ENCODE data around the gene NUP188. TPM values are rescaled to one million over a fixed set of nuclear protein-coding genes. Genes with fewer than 3 reads are reported as not detected.

Gene NUP188
- total RNA-seq, 1 experiment from 2014 or later = 77.6 TPM

Other genes starting within 250 kb of the NUP188 start
- 3.5 and 7.4 TPM in 2 replicates for gene PKN3, start 245.2 kb upstream of the NUP188 start, total RNA-seq (2014; rRNA removed; shearing (Covaris generic))
- 154 and 175 TPM in 2 replicates for gene ZDHHC12, start 223.6 kb upstream of the NUP188 start, total RNA-seq (2014; rRNA removed; shearing (Covaris generic))
- 24.5 and 30.1 TPM in 2 replicates for gene ZER1, start 175.8 kb upstream of the NUP188 start, total RNA-seq (2014; rRNA removed; shearing (Covaris generic))
- 31.6 and 58.7 TPM in 2 replicates for gene TBC1D13, start 160.4 kb upstream of the NUP188 start, total RNA-seq (2014; rRNA removed; shearing (Covaris generic))
- 10.3 and 18.9 TPM in 2 replicates for gene ENDOG, start 129.2 kb upstream of the NUP188 start, total RNA-seq (2014; rRNA removed; shearing (Covaris generic))
- gene SPOUT1, start 117.9 kb upstream of the NUP188 start, total RNA-seq (2014; rRNA removed; shearing (Covaris generic)) = 32.8 and 37.2 TPM in 2 replicates
- gene KYAT1, start 65.7 kb upstream of the NUP188 start, total RNA-seq (2014; rRNA removed; shearing (Covaris generic)) = 12.7 and 15.9 TPM in 2 replicates
- 47.9 and 65.2 TPM in 2 replicates for gene LRRC8A, start 65.6 kb upstream of the NUP188 start, total RNA-seq (2014; rRNA removed; shearing (Covaris generic))
- not detected in 2 replicates for gene PHYHD1, start 26.7 kb upstream of the NUP188 start, total RNA-seq (2014; rRNA removed; shearing (Covaris generic))
- gene DOLK, start 96 bp upstream of the NUP188 start, total RNA-seq (2014; rRNA removed; shearing (Covaris generic)) = 23.9 and 29.8 TPM in 2 replicates
- 18.1 and 28.8 TPM in 2 replicates for gene SH3GLB2, start 80.6 kb downstream of the NUP188 start, total RNA-seq (2014; rRNA removed; shearing (Covaris generic))
- gene MIGA2, start 88.9 kb downstream of the NUP188 start, total RNA-seq (2014; rRNA removed; shearing (Covaris generic)) = 19.5 and 23.3 TPM in 2 replicates
- 25.7 and 32.4 TPM in 2 replicates for gene DOLPP1, start 133.4 kb downstream of the NUP188 start, total RNA-seq (2014; rRNA removed; shearing (Covaris generic))
- 39.3 and 46.0 TPM in 2 replicates for gene CRAT, start 163.1 kb downstream of the NUP188 start, total RNA-seq (2014; rRNA removed; shearing (Covaris generic))
- 106 and 152 TPM in 2 replicates for gene PTPA, start 163.7 kb downstream of the NUP188 start, total RNA-seq (2014; rRNA removed; shearing (Covaris generic))
- gene IER5L, start 230.6 kb downstream of the NUP188 start, total RNA-seq (2014; rRNA removed; shearing (Covaris generic)) = 43.1 and 75.3 TPM in 2 replicates